ENCODE data around the gene FBXO47. TPM values are rescaled to one million over a fixed set of nuclear protein-coding genes. Genes with fewer than 3 reads are reported as not detected.

FBXO47 gene
- total and polyA plus RNA-seq, 9 of the 15 experiments (the other 6 are each of a cell fraction or from before 2014, with no cell fraction given) = not detected

DNA sequence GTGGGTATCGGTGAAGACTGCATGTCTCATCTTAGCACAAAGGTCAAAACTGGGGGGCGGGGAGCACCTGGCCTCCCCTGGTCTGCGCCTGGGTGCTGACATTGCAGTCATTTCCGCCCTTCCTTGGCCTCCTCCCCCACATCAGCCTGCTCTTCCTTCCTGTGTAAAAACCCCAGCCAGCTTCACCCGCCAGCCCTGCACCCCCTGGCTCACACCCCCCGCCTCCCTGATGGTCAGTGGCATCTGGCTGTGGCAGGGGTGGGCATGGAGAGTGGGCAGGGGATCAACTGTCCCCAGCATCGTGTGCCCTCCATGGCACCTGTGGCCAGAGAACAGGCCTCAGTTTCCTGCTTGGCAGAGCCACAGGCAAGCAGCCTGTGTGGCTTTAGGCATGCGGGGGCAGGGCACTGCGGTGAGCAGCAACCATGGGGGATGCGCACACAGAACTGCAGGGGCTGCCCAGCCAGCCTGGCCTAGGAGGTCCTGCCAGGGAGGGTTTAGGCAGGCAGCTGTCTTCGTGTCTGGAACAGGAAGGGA is 68.3 kb downstream of the FBXO47 start (continued):
- TF ChIP-seq ZBTB11 (CRISPR knock-in tag; IDR thresholded peaks at IDR 0.05) = no peak
- TF ChIP-seq CREB3L1 (IDR thresholded peaks at IDR 0.05; ENCODE audit: borderline replicate concordance, low read depth) = no peak
- no peak for TF ChIP-seq HEY1 (CRISPR knock-in tag; IDR thresholded peaks at IDR 0.05; ENCODE audit: borderline replicate concordance)
- no peak for TF ChIP-seq ARID2 (IDR thresholded peaks at IDR 0.05)
- TF ChIP-seq ZNF408 (CRISPR knock-in tag; IDR thresholded peaks at IDR 0.05; ENCODE audit: low read depth) = no peak
- TF ChIP-seq ZNF584 (CRISPR knock-in tag; IDR thresholded peaks at IDR 0.05; ENCODE audit: low read depth) = peak; percentile 45; the same call in 1 of the 2 replicates
- TF ChIP-seq IRF2 (CRISPR knock-in tag; IDR thresholded peaks at IDR 0.05) = no peak
- TF ChIP-seq HDAC8 (tag; IDR thresholded peaks at IDR 0.05) = no peak
- TF ChIP-seq, protein P1, sequence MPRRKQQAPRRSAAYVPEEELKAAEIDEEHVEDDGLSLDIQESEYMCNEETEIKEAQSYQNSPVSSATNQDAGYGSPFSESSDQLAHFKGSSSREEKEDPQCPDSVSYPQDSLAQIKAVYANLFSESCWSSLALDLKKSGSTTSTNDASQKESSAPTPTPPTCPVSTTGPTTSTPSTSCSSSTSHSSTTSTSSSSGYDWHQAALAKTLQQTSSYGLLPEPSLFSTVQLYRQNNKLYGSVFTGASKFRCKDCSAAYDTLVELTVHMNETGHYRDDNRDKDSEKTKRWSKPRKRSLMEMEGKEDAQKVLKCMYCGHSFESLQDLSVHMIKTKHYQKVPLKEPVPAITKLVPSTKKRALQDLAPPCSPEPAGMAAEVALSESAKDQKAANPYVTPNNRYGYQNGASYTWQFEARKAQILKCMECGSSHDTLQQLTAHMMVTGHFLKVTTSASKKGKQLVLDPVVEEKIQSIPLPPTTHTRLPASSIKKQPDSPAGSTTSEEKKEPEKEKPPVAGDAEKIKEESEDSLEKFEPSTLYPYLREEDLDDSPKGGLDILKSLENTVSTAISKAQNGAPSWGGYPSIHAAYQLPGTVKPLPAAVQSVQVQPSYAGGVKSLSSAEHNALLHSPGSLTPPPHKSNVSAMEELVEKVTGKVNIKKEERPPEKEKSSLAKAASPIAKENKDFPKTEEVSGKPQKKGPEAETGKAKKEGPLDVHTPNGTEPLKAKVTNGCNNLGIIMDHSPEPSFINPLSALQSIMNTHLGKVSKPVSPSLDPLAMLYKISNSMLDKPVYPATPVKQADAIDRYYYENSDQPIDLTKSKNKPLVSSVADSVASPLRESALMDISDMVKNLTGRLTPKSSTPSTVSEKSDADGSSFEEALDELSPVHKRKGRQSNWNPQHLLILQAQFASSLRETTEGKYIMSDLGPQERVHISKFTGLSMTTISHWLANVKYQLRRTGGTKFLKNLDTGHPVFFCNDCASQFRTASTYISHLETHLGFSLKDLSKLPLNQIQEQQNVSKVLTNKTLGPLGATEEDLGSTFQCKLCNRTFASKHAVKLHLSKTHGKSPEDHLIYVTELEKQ (CRISPR knock-in tag; IDR thresholded peaks at IDR 0.05) = no peak
- TF ChIP-seq RBM17 (IDR thresholded peaks at IDR 0.05; ENCODE audit: borderline replicate concordance, low read depth, low read length) = no peak
- peak; percentile 57 for TF ChIP-seq ARID1B (IDR thresholded peaks at IDR 0.05)
- no peak for TF ChIP-seq IFI16 (CRISPR knock-in tag; IDR thresholded peaks at IDR 0.05)
- peak; percentile 4 for TF ChIP-seq MEIS2 (IDR thresholded peaks at IDR 0.05; ENCODE audit: partially characterized antibody)
- TF ChIP-seq, protein P2, sequence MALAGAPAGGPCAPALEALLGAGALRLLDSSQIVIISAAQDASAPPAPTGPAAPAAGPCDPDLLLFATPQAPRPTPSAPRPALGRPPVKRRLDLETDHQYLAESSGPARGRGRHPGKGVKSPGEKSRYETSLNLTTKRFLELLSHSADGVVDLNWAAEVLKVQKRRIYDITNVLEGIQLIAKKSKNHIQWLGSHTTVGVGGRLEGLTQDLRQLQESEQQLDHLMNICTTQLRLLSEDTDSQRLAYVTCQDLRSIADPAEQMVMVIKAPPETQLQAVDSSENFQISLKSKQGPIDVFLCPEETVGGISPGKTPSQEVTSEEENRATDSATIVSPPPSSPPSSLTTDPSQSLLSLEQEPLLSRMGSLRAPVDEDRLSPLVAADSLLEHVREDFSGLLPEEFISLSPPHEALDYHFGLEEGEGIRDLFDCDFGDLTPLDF (CRISPR knock-in tag; IDR thresholded peaks at IDR 0.05) = no peak
- TF ChIP-seq SOX6 (IDR thresholded peaks at IDR 0.05) = no peak
- no peak for TF ChIP-seq ZNF165 (CRISPR knock-in tag; IDR thresholded peaks at IDR 0.05; ENCODE audit: borderline replicate concordance)
- TF ChIP-seq ESRRA (IDR thresholded peaks at IDR 0.05; ENCODE audit: borderline replicate concordance, low read depth) = peak; percentile 28; the same call in 1 of the 2 replicates
- TF ChIP-seq MEF2A (IDR thresholded peaks at IDR 0.05; ENCODE audit: control insufficient read depth, low read depth, low read length) = no peak
- no peak for TF ChIP-seq ZNF696 (CRISPR knock-in tag; conservative IDR thresholded peaks at IDR 0.05)

Measured in K562 (cell line).